ENCODE results near the gene FBLN1.
"Not testable (repeated sequence)": the region's sequence is repeated elsewhere in the genome, so short reads cannot be mapped to it uniquely, and the experiment has no call there.

The FBLN1 gene

GRCh38 chr22:45540122-45540521, 37.4 kb downstream of the FBLN1 start:
- Histone ChIP-seq H3K27me3 (ENCODE audit: insufficient read depth, poor library complexity, severe bottlenecking) (no peaks in the 10 kb centered on the region), H3K9me3 (ENCODE audit: severe bottlenecking) (no peaks in the 10 kb centered on the region), H3K4me1 (ENCODE audit: insufficient read depth, poor library complexity, severe bottlenecking) (peaks cover 17% of the 10 kb centered on the region), H3K4me3 (ENCODE audit: severe bottlenecking) (no peak overlapping the region), H3K27ac (ENCODE audit: poor library complexity, severe bottlenecking) (no peak overlapping the region), H3K36me3 (ENCODE audit: low read depth) (peaks cover 19% of the 10 kb centered on the region)
- TF ChIP-seq CTCF (IDR thresholded peaks at IDR 0.05; ENCODE audit: poor library complexity, severe bottlenecking) = no peak
- ATAC-seq (ENCODE audit: low read depth) (no peak), DNase-seq (ENCODE audit: low spot score) (no peak)

- DNase-seq (ENCODE audit: low spot score) = no peak
- Histone ChIP-seq H3K4me1 (ENCODE audit: insufficient read depth, poor library complexity, severe bottlenecking) (peaks cover 17% of the 10 kb centered on the region), H3K36me3 (ENCODE audit: low read depth) (peaks cover 10% of the 10 kb centered on the region; the same call in 1 of the 2 replicates), H3K4me3 (ENCODE audit: severe bottlenecking) (no peak overlapping the region), H3K27me3 (ENCODE audit: insufficient read depth, poor library complexity, severe bottlenecking) (no peaks in the 10 kb centered on the region), H3K27ac (ENCODE audit: poor library complexity, severe bottlenecking) (no peak overlapping the region), H3K9me3 (ENCODE audit: severe bottlenecking) (no peaks in the 10 kb centered on the region)
- no peak for TF ChIP-seq CTCF (IDR thresholded peaks at IDR 0.05; ENCODE audit: poor library complexity, severe bottlenecking)
- ATAC-seq (ENCODE audit: low read depth) = no peak
Observed at GRCh38 chr22:45541382-45541979, 38.8 kb downstream of the FBLN1 start.

- DNase-seq (ENCODE audit: low spot score) = no peak
- no peaks in the 10 kb centered on the region for H3K9me3 ChIP-seq (ENCODE audit: severe bottlenecking)
Observed at GRCh38 chr22:45542001-45542520, 39.4 kb downstream of the FBLN1 start.

GRCh38 chr22:45542736-45543135, 40.1 kb downstream of the FBLN1 start:
- peaks cover 14% of the 10 kb centered on the region for H3K36me3 ChIP-seq (ENCODE audit: low read depth)
- DNase-seq (ENCODE audit: low spot score); H3K27me3 ChIP-seq (ENCODE audit: insufficient read depth, poor library complexity, severe bottlenecking): not testable (repeated sequence)

More at GRCh38 chr22:45542001-45542520, 39.4 kb downstream of the FBLN1 start:
- TF ChIP-seq CTCF (IDR thresholded peaks at IDR 0.05; ENCODE audit: poor library complexity, severe bottlenecking) = no peak
- Histone ChIP-seq H3K27me3 (ENCODE audit: insufficient read depth, poor library complexity, severe bottlenecking) (no peaks in the 10 kb centered on the region), H3K27ac (ENCODE audit: poor library complexity, severe bottlenecking) (no peak overlapping the region), H3K36me3 (ENCODE audit: low read depth) (peaks cover 10% of the 10 kb centered on the region), H3K4me3 (ENCODE audit: severe bottlenecking) (no peak overlapping the region), H3K4me1 (ENCODE audit: insufficient read depth, poor library complexity, severe bottlenecking) (peaks cover 13% of the 10 kb centered on the region)
- ATAC-seq (ENCODE audit: low read depth) = no peak

GRCh38 chr22:45543243-45543642, 40.6 kb downstream of the FBLN1 start:
- Histone ChIP-seq H3K4me3 (ENCODE audit: severe bottlenecking) (no peak overlapping the region), H3K9me3 (ENCODE audit: severe bottlenecking) (no peaks in the 10 kb centered on the region), H3K27ac (ENCODE audit: poor library complexity, severe bottlenecking) (no peak overlapping the region), H3K4me1 (ENCODE audit: insufficient read depth, poor library complexity, severe bottlenecking) (peaks cover 6% of the 10 kb centered on the region), H3K36me3 (ENCODE audit: low read depth) (peaks cover 19% of the 10 kb centered on the region), H3K27me3 (ENCODE audit: insufficient read depth, poor library complexity, severe bottlenecking) (no peaks in the 10 kb centered on the region)
- ATAC-seq (ENCODE audit: low read depth) (no peak), DNase-seq (ENCODE audit: low spot score) (no peak)
- no peak for TF ChIP-seq CTCF (IDR thresholded peaks at IDR 0.05; ENCODE audit: poor library complexity, severe bottlenecking)

More at GRCh38 chr22:45542736-45543135, 40.1 kb downstream of the FBLN1 start:
- H3K4me3 ChIP-seq (ENCODE audit: severe bottlenecking); H3K27ac ChIP-seq (ENCODE audit: poor library complexity, severe bottlenecking); H3K9me3 ChIP-seq (ENCODE audit: severe bottlenecking); ATAC-seq (ENCODE audit: low read depth); H3K4me1 ChIP-seq (ENCODE audit: insufficient read depth, poor library complexity, severe bottlenecking): not testable (repeated sequence)
